GM21737 (cell line): ENCODE results near the gene SDR42E2.
"Not testable (repeated sequence)": the region's sequence is repeated elsewhere in the genome, so short reads cannot be mapped to it uniquely, and the experiment has no call there.

Experiments
- ATAC-seq: cut with Tn5 transposase; IDR thresholded peaks from one replicate; pipeline ENCODE4 v1.9.1; 2021; ENCODE audit warnings: mild to moderate bottlenecking, moderate library complexity; ENCODE audit not compliant: unreplicated experiment

SDR42E2 gene

DNA sequence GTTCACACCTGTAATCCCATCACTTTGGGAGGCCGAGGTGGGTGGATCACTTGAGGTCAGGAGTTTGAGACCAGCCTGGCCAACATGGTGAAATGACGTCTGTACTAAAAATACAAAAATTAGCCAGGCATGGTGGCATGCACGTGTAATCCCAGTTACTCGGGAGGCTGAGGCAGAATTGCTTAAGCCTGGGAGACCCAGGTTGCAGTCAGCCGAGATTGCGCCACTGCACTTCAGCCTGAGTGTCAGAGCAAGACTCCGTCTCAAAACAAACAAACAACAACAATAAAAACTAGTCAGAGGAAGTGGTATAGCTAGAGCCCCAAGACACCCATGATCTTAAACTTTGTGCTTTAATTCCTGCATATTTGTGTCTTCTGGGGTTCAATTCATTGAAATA, 9.2 kb upstream of the SDR42E2 start:
- ATAC-seq: not testable (repeated sequence)

DNA sequence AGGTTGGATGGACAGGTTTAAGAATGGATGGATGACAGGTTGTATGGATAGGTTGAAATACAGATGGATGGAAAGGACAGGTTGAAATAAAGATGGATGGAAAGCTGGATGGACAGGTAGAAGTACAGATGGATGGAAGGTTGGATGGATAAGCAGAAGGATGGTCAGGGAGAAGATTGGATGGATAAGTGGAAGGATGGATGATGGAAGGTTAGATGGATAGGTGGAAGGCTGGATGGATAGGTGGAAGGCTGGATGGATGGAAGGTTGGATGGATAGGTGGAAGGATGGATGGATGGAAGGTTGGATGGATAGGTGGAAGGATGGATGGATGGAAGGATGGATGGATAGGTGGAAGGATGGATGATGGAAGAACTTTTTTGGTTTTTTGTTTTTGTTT, 905 bp upstream of the SDR42E2 start:
- no peak for ATAC-seq

DNA sequence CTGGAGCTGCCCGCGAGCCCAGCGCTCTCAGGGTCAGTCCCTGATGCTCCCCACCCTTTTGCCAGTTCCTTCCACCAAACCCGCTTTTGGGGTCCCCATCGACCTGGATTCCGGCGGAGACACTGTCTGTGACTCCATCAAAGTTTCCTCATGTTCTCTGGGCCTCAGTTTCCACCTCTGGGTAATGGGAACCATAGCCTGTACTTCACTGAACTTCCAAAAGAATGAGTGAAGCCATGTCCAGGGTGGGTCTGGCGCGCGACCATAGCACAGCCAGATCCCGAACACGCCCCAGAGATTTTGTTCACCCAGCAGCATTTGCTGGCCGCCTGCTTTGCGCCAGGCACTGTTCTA, 327 bp downstream of the SDR42E2 start:
- no peak for ATAC-seq

DNA sequence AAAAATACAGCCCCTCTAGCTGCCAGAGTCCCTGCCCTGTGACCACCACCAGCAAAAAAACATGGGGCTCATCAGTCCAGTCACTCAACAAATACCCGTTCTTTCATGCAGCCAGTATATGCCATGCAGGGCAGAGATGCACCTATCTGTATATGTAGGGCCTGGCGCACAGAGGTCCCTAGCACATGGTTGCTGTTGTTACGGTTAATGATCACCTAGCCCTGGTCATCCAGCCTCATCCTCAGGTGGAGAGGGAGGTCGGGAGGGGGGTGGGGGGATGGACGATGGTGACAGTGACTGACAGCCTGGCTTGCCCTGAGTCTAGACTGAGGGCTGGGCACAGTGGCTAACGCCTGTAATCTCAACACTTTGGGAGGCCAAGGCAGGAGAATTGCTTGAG, 1.5 kb downstream of the SDR42E2 start:
- no peak for ATAC-seq

DNA sequence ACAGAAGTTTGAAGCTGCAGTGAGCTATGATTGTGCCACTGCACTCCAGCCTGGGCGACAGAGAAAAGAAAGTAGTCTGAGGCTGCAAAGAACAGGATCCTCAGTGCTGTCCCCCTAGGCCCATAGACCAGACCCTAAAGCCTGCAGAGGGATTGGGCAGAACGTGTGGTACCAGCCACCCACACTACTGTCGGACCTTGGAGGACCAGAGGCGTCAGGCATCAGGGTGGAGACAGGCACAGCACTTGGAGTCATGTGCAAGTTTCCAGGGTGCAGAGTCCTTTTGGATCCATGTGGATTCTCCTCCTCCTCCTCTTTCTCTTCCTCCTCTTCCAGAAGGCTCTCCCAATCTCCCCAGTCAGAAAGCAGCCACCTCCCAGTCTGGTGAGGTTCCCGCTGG, 2.2 kb downstream of the SDR42E2 start:
- ATAC-seq: no peak

DNA sequence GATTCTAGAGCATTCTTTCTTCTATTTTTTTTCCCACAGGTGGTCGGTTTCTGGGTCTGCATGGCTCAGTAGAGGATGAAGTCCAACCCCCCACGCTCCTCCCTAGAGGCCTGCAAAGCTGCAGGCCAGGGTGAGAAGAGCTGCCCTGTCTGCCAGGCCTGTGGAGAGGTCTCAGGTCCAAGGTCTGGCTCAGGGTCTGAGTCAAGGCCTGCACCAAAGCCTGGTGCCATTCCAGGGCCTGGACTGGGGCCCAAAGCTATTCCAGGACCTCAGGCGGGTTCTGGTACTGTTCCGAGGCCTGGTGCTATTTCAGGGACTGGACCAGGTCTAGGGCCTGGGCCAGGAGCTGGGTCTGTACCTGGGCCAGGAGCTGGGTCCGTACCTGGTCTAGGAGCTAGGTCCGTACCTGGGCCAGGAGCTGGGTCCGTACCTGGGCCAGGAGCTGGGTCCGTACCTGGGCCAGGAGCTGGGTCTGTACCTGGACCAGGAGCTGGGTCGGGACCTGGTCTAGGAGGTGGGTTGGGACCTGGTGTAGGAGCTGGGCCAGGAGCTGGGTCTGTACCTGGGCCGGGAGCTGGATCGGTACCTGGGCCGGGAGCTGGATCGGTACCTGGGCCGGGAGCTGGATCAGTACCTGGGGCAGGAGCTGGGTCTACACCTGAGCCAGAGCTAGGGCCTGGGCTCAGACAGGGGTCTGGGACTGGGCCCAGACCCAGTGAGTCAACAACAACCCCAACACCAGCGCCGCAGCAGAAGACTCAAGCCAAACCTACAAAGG, 3.4 kb downstream of the SDR42E2 start:
- no peak for ATAC-seq

DNA sequence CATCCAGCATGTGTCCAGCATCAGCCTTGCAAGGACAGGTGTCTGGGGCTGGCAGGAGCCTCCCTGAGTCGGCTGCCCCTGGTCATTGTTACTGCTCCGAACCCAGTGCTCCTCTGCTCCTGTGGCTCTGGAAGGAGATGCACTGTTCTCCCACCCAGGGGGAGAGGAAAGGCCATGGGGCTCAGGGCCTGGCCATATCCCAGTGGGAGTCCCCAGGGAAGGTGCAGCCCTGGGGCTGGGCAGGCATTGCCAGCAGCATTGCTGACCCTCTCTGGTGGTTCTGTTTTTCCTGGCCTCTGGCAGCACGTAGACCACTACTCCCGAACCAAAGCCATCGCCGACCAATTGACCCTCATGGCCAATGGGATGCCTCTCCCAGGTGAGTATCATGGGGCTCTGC, 9.6 kb downstream of the SDR42E2 start:
- ATAC-seq: no peak

DNA sequence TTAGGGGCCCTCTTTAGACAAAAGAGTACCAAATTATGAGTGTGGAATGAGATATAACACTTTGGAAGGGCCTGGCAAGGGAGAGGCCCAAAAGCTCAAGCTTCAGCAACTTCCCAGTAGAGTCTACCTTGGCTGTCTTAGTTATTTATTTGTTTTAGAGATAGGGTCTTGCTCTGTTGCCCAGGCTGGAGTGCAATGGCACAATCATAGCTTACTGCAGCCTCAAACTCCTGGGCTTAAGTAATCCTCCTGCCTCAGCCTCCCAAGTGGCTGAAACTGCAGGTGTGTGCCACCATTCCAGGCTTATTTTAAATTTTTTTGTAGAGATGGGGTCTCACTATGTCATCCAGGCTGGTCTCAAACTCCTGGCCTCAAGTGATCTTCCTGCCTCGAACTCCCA, 10.3 kb downstream of the SDR42E2 start:
- not testable (repeated sequence) for ATAC-seq

DNA sequence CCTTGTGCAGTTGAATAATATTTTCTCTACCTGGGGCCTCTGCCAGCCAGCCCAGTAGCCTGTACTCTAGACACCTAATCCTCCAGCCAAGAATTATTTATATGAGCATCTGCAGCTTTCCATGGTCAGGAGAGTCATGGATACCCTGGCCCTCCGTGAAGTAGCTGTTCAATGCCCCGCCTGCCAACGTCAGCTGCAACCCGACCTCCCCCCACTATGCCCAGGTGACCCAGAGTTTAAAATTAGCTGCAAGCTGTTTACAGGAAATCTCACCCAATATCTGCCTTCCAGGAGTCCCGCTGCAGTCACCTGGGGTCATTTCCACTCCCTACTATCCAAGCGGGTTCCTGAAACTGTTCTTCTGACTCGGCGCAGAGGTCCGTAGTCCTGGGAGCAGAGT, 12.3 kb downstream of the SDR42E2 start:
- ATAC-seq: no peak

DNA sequence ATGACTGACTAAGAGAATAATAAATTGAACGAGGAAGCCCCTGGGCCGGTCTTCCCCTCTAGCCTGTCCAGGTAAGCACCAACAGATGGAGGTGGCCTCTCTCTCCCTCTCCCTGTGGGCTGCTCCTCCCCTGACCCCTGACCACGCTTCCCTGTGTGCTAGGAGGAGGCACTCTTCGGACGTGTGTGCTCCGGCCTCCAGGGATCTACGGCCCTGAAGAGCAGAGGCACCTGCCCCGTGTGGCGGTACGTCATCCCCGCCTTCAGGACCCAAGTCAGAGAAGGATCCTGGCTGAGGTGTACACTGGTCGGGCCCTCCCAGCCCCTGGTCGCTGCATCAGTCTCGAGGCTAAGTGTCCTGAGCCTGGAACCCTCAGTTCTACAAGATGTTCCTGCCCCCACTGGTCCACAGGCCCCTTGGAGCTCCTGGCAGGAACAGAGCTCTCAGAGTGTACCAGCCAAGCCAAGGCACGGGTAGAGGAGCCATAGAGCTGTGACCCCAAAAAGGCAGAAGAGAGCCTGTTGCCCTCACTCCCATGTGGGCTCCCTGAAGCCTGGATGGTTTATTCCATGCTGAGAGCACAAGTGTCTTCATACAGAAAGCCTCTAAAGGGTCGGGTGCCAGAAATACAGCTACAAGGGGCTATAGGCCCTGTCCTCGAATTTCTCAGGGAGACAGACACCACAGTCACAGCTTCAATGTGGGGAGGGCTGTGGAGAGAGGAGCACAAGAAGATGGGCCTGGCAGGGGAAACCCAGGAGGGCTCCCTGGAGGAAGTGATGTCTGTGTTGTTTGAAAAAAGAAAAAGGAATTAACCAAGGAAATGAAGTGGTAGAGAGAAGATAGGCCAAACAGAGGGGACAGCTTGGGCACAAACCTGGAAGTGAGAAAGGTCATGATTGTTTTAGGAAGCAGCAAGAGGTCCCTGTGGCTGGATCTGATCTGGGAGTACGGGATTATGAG, 15.9 kb downstream of the SDR42E2 start:
- ATAC-seq: no peak

DNA sequence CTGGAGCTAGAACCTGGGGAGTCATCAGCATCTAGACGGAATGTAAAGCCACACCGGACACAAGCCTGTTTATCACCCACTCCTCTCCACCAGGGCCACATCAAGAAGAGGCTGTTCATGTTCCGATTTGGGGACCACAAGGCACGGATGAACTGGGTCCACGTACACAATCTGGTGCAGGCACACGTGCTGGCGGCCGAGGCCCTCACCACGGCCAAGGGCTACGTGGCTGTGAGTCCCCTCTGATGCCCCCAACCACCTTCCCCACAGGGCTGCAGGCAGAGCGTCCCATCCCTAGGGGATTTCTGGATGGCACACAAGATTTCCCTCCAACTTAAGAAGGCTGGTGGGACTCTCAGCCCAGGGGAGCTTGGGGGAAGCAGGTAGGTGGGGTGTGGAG, 19.1 kb downstream of the SDR42E2 start:
- ATAC-seq: no peak

DNA sequence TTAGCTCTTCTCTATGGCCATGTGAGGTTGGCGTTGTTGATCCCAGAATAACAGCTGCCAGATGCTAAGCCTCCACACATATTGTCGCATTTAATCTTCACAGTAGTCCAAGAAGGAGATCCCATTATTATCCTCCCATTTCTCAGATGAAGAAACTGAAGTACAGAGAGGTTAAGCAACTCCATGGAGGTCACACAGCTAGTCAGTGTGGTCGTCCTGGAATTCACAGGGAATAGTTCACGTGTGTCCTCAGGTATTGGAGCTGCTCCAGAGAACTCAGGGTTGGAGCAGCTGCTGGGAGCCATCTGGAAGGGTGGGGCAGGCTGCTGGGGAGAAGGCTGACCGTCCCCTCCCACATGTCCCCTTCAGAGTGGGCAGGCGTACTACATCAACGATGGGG, 19.5 kb downstream of the SDR42E2 start:
- no peak for ATAC-seq

DNA sequence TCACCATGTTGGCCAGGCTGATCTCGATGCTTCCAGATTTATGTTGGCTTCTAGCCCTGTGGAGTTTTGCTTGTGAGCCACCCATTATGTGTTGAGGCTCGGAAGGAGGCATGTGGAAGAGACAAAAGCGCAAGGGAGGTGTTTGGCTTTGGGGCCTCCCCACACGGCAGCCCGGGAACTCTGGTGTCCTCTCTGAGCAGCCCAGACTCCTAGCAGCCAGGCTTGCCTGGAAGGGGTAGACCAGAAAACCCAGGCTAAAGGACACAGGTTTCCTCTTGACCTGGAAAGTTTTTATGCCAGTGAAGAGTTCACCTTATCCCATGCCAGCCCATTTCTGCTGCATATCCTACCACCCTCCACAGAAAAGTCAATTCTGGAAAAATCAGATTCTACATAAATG, 21.0 kb downstream of the SDR42E2 start:
- ATAC-seq: no peak

DNA sequence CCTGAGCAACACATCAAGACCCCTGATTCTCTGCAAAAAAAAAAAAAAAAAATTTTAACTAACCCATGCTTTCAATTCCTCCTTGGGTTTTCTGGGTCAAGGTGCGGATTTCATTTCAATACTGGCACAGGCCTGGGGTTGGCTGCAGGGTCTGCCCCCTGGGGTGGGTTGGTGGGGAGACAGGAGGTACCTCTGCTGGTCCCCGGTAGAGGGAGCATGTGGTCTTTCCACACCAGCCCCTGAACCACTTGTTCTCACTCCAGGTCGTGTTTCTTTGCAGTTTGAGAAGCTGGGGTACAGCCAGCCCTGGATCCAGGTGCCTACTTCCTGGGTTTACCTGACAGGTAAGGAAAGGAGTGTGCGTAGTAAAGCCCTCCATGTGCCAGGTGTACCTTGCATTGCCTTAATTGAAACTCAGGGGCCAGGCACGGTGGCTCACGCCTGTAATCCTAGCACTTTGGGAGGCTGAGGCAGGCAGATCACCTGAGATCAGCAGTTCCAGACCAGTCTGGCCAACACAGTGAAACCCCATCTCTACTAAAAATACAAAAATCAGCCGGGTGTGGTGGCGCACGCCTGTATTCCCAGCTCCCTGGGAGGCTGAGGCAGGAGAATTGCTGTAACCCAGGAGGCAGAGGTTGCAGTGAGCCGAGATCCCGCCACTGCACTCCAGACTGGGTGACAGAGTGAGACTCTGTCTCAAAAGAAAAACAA, 21.8 kb downstream of the SDR42E2 start:
- no peak for ATAC-seq

DNA sequence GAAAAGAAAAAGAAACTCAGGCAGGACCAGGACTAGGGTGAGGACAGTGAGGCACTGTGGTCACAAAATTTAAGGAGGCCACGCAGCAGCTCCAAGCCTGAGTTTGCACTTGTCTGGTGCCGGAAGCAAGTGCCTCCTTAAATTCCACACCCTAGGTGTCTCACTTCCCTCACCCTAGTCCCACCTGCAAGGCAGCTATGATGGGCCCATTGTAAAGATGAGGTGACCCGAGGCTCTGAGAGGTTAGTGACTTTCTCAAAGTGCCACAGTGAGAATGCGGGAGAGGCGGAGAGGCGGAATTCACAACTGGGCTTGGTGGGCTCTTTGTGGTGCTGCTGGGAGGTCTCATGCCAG, 22.3 kb downstream of the SDR42E2 start:
- ATAC-seq: no peak

DNA sequence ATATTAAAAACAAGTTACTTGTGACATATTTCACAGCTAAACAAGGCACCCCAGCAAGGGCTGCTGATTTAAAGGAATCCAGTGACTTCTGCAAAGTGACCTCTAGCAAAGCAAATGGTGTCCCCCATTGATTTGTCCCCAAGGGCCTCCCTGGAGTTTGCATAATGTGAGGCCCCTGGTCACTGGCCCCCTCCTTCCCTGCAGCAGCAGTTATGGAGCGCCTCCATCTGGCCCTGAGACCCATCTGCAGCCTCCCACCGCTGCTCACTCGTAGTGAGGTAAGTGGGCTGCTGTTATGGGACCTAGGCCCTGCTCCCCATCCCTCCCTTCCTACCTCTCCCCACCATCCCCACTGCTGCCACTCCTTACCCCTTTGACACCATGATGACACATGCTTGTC, 24.2 kb downstream of the SDR42E2 start:
- no peak for ATAC-seq

DNA sequence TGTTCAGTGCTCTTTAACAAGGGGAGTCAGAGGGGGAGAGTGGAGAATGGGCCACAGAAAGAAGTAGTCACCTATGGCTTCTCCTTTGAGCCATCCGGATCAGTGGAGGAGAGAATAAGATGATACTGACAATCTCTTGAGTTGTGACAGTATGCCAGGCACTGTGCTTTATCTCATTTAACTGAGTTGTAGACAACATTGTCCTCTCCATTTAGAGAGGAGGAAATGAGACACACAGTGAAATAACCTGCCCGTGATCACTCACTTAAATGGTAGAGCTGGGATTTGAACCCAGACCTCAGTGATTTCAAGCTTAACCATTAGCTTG, 25.9 kb downstream of the SDR42E2 start:
- no peak for ATAC-seq

DNA sequence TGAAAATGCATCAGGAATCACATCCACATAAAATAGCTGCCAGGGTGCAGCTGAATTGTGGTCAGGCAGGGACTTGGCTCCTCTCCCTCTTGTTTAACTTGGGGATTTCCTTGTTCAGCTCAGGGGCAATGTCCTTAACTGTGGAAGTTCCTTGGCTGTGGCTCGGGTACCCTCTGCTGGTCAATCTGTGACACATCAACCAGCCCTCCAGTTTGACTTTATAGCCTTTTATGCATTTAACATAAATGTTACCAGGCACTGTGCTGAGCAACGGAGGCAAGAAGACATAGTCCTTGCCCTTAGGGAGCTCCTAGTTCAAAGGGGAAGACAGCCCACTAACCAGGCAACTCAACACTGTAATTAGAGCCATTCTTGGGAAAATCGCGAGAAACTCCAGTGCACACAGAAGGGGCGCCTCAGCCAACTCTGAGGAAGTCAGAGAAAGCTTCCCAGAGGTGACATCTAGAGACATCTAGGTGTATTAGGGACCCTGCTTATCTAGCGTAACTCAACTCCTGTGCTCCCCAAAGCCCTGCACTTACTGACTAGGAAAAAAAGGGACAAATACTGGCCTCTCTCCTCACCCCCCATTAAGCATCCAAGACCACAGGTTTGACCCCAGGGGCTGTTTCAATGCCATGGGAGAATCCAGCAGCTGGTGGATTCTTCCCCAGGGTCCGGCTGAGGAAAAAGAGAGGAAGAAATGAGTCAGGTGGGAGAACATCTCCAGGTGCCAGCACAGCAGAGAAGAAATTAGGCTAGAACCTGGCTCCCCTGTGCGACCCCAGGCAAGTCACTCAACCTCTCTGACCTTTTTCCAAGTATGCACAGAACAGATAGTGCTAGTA, 26.5 kb downstream of the SDR42E2 start:
- ATAC-seq: no peak

DNA sequence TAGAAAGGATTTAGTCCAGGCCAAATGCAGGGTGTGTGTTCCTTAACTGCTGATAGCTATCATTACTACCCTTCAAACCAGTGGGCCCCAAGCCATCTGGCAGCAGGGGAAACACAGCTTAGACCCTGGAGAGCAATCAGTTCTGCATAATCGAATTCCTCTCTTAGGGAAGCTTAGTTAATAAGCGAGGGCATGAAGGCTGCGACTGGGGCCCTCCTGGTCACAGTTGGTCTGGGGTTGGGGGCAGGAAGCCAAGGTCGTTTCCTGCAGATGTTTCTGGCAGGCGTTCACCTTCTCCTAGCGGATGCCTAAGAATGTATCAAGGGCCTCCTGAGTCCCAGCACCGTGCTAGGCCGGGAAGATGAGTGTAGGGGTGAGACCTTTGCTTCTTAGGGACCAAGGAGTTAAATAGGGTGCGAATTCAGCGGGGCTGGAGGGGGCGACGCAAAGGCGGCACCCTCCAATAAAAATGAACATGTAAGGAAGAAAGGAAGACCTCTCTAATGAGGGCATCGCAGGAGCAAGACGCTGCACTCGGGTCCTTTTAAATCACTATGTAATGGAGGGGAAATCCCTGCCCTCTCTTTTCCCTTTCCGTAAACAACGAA, 27.3 kb downstream of the SDR42E2 start:
- ATAC-seq: no peak

DNA sequence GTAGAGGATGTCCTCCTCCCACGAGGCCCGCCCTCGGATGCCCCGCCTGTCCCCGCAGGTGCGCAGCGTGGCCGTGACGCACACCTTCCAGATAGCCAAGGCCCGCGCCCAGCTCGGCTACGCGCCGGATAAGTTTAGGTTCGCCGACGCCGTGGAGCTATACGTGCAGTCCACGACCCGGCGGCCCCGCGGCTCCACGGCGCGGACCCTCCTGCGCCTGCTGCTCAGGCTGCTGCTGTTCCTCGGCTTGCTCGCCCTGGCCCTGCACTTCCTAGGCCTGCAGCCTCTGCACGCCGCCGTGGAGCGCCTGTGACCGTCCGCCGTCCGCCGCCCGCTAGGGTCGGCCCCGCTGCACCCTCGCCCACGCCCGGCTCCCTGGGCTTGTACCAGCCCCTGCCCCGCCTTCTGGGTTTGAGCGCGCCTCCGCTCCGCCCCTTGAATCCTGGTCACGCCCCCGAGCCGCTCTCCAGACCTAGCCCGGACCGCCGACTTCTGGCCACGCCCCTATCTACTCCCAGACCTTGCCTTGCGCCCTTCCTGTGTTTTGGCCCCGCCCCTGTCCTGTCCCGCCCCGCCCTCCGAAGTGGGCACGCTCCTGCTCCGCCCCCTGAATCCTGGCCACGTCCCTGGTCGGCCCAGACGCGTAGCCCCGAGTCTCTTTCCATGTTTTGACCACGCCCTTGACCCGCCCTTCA, 27.9 kb downstream of the SDR42E2 start:
- peak; percentile 58 for ATAC-seq
